ENCODE data around the gene TRIM54.
"Not testable (repeated sequence)": the region's sequence is repeated elsewhere in the genome, so short reads cannot be mapped to it uniquely, and the experiment has no call there.

The TRIM54 gene

DNA sequence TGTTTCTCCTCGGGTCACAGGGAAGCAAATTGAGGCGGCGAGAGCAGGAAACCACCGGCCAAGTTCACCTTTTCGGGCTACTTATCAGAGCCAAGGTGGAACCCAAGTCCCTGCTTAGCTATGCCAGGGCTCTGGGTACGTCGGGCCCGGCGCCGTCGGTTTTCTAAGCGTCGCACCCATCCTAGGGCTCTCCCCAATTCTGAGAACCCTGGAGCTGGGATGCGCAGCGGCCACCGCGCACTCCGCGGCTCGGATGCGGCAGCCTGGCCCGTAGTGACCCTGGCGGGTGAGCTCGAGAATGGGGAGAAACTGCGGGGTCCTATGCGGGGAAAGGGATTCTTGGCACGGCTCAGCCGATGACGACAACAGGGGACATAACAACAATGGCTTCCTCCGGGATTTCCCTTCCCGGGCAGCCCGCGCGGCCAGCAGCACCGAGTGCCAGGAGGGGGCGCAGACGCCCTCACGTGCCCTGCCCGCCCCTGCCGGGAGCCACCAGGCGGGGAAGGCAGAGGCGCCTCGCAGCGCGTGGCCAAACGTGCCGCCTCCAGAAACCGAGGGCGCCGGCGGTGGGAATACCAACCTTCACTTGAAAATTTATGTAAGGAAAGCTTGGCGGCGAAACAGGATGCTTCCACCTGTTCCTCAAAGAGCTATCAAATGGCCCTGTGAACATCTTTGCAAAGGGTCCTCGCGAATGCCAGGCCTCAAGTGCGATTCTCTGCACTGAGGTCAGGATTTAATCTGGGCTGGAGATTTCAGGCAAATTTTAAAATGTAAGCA, 17.3 kb upstream of the TRIM54 start:
- Mint-ChIP-seq H3K27ac (no peak overlapping the region), H3K36me3 (ENCODE audit: low read depth) (no peaks in the 10 kb centered on the region), H3K9me3 (no peaks in the 10 kb centered on the region), H3K27me3 (peaks cover 38% of the 10 kb centered on the region), H3K4me3 (peak overlapping the region; percentile 66), H3K4me1 (ENCODE audit: low read depth) (peaks cover 29% of the 10 kb centered on the region)

DNA sequence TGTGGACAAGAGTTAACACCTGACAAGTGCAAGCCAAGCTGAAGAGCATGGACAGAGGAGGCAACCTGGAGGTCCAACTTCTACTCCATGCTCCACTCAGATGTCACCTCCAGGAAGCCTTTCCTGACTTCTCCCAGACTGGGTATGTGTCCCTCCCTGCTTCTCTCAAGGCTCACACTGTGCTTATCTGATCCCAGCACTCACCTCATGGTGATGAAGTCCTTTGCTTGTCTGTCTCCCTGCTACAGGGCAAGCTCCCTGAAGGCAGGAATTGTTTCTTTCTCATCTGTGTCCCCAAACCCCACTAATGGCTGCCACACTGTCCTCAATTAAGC, 16.7 kb upstream of the TRIM54 start:
- H3K4me1 Mint-ChIP-seq (ENCODE audit: low read depth), result peaks cover 29% of the 10 kb centered on the region
- H3K27ac Mint-ChIP-seq, result no peak overlapping the region
- H3K9me3 Mint-ChIP-seq, result no peaks in the 10 kb centered on the region
- H3K4me3 Mint-ChIP-seq, result peak overlapping the region; percentile 47
- no peaks in the 10 kb centered on the region for H3K36me3 Mint-ChIP-seq (ENCODE audit: low read depth)
- H3K27me3 Mint-ChIP-seq, result peaks cover 33% of the 10 kb centered on the region

DNA sequence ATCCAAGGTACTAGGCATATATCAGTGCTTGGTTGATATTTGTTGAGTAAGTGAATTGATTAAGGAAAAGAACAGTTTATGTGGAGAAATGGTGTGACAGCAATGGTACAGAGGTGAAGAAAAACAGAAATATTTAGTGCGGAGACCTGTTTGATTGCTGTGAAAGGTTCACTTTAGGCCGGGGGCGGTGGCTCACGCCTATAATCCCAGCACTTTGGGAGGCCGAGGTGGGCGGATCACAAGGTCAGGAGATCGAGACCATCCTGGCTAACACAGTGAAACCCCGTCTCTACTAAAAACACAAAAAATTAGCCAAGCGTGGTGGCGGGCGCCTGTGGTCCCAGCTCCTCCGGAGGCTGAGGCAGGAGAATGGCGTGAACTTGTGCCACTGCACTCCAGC, 13.9 kb upstream of the TRIM54 start:
- H3K36me3 Mint-ChIP-seq (ENCODE audit: low read depth); H3K9me3 Mint-ChIP-seq; H3K4me3 Mint-ChIP-seq; H3K27ac Mint-ChIP-seq: not testable (repeated sequence)
- Mint-ChIP-seq H3K27me3 (peaks cover 15% of the 10 kb centered on the region), H3K4me1 (ENCODE audit: low read depth) (peaks cover 16% of the 10 kb centered on the region)

DNA sequence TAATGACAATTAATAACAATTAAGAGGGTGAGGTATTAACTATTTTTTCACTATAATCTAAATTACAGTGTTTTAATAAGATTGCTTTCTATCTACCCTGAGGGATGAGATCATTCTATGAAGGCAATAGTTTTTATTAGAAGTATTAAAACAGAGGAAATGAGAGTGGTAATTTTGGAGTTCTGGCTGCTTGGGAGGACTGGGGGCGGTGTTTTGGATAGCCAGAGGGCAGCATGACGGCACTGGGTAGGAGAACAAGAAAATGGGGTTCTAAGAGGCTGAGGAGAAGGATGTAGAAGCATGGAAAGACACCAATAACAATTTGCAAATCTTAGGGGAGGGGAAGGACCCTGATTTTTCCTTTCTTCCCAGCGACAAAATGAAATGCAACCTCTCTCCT, 12.1 kb upstream of the TRIM54 start:
- Mint-ChIP-seq H3K36me3 (ENCODE audit: low read depth) (no peaks in the 10 kb centered on the region), H3K4me3 (no peak overlapping the region)

DNA sequence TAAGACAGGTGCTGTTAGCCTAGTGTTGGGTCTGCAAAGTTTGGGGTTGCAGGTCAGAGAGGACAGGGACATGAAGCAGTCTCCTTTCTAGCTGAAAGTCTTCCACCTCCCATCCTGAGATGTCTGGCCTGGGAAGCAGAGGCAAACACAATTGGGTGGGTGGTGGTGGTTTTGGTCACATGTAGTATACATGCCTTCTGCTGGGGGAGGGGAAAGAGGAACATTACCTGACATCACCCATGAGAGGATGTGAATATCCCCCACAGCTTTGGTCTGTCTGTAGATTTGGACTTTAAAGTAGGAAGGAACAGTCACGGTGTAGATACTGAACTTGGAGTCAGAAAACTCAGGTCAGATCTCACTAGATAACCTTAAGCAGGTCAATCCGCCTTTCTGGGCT, 11.6 kb upstream of the TRIM54 start:
- Mint-ChIP-seq H3K4me1 (ENCODE audit: low read depth) (no peaks in the 10 kb centered on the region), H3K4me3 (no peak overlapping the region), H3K27me3 (peaks cover 4% of the 10 kb centered on the region), H3K9me3 (no peaks in the 10 kb centered on the region), H3K27ac (no peak overlapping the region), H3K36me3 (ENCODE audit: low read depth) (no peaks in the 10 kb centered on the region)

More for the DNA sequence above, 12.1 kb upstream of the TRIM54 start:
- Mint-ChIP-seq H3K27me3 (peaks cover 4% of the 10 kb centered on the region), H3K9me3 (no peaks in the 10 kb centered on the region), H3K27ac (no peak overlapping the region), H3K4me1 (ENCODE audit: low read depth) (peaks cover 5% of the 10 kb centered on the region)

DNA sequence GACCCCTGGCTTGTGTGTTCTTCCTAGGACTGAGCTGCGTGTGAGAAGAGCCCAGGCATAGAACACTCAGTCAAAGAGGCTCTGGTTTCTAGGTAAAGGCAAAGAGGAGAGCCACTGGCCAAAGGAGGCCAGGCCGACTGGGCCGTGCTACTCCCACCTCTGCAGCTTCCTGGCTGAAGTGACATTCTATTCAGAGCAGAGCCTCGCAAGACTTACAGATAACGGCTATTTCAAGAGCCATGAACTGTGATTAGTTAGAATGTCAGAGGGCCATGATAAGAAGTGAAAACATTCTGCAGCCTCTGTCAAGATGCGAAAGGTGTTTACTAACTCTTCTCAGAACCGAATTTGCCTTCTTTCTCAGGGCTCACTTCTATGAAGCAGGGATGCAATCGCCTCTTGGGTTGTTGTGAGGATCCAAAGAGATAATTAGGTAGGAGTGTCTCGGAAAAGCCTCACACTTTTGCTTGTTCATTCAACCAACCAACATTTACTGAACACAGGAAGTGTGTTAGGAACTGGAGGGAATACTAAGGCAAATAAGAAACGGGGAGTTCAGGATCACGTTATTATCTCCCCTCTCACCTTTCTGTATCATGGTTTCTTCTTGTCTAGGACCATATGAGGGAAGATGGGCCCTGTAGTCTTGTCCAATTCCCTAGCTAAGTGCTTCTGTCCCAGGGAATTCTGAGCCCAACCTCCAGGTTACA, 10.4 kb upstream of the TRIM54 start:
- H3K27ac Mint-ChIP-seq, result no peak overlapping the region
- H3K36me3 Mint-ChIP-seq (ENCODE audit: low read depth), result no peaks in the 10 kb centered on the region
- no peak overlapping the region for H3K4me3 Mint-ChIP-seq

DNA sequence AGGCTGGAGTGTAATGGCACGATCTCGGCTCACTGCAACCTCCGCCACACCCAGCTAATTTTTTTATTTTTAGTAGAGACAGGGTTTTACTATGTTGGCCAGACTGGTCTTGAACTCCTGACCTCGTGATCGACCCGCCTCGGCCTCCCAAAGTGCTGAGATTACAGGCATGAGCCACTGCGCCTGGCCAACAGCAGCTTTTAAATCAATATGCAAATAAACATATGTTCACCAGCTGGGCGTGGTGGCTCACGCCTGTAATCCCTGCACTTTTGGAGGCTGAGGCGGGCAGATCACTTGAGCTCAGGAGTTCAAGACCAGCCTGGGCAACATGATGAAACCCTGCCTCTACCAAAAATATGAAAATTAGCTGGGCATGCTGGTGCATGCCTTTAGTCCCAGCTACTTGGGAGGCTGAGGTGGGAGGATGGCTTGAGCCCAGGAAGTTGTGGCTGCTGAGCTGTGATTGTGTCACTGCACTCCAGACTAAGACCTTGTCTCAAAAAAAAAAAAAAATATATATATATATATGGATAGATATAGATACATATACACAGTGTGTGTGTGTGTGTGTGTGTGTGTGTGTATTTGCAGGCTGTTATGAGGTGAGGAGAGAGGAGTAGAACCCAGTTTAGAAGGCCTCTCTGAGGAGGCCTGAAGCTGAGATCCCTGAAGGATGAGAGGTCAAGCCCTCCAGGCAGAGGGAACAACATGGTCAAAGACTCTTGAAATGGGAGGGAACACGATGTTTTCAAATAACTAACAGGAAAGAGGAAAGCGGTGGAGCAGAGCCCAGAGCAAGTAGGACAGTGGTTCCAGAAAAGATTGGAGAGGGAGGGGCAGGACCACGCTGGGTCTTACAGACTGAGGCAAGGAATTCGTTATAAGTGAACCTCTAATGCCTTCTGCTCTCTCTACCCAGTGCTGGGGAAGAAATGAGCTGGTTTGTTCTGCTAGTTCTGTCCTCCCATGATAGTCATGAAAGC, 9.4 kb upstream of the TRIM54 start:
- not testable (repeated sequence) for H3K36me3 Mint-ChIP-seq (ENCODE audit: low read depth); H3K4me1 Mint-ChIP-seq (ENCODE audit: low read depth); H3K27ac Mint-ChIP-seq; H3K27me3 Mint-ChIP-seq; H3K4me3 Mint-ChIP-seq; H3K9me3 Mint-ChIP-seq

More for the DNA sequence above, 10.4 kb upstream of the TRIM54 start:
- Mint-ChIP-seq H3K27me3 (peaks cover 4% of the 10 kb centered on the region), H3K4me1 (ENCODE audit: low read depth) (no peaks in the 10 kb centered on the region), H3K9me3 (no peaks in the 10 kb centered on the region)

DNA sequence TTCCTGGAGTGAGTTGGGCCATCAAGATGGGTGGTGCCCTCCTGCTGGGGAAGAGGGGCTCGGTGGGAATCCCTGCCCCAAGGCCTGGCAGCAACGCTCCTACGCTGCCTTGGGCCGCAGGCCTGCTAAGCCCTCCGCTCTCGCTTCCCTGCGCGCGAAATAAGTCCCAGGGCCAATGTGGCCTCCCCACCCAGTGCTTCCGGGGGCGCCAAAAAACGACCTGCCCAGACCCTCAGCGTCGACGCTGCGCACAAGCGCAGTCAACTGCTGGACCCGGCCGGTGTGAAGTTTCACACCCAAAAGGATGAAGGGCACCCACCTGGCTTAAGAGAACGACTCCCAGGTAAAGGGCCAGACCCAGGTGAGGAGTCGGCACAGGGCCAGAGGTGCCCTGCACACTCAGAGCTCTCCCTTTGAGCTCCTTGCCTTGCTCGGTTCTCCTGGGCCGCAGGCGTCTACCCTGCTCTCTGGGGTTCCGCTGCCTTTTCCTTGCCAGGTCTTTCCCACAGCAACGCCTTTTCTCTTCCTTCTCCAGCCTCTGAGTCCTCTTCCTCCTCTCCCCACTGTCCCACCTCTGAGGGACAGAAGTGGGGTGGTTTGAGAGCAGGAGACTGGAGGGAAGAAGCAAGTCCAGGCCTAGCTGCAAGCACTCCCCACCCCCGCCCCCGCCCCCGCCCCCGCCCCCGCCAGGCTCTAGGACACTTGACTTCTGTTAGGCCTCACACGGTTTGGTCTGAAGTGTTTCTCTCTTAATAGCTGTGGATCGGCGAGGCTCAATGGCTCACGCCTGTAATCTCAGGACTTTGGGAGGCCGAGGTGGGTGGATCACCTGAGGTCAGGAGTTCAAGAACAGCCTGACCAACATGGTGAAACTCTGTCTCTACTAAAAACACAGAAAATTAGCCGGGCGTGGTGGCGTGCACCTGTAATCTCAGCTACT, 6.7 kb upstream of the TRIM54 start, which contains the start of gene DNAJC5G:
Gene DNAJC5G (plus strand): TSS at position 223 of the 940 bp plus-strand sequence. CDS start 1,296 bp downstream, outside the sequence.
- H3K4me1 Mint-ChIP-seq (ENCODE audit: low read depth), result no peaks in the 10 kb centered on the region
- H3K9me3 Mint-ChIP-seq, result no peaks in the 10 kb centered on the region
- no peaks in the 10 kb centered on the region for H3K36me3 Mint-ChIP-seq (ENCODE audit: low read depth)
- H3K27me3 Mint-ChIP-seq, result peaks cover 8% of the 10 kb centered on the region
- H3K27ac Mint-ChIP-seq, result no peak within 1 kb of the TSS
- H3K4me3 Mint-ChIP-seq, result no peak within 1 kb of the TSS

DNA sequence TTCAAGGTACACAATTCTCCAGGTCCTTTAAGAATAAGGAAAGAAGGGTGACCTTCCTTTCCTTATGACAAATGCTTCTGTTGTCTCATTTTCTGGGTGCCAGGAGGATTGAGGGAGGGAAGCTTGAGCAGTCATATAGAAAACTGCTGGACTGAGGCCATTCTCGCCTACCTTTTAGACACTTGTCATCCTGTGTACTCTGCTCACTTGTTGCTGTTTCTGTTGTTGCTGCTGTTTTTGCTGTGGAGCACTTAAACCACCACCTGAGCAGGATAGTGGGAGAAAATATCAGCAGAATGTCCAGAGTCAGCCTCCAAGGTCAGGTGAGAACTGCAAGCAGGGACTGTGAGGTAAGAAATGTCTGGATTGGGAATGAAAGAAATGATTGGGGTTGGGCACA, 4.2 kb upstream of the TRIM54 start:
- peaks cover 12% of the 10 kb centered on the region for H3K27me3 Mint-ChIP-seq
- no peak overlapping the region for H3K4me3 Mint-ChIP-seq
- no peaks in the 10 kb centered on the region for H3K4me1 Mint-ChIP-seq (ENCODE audit: low read depth)
- H3K27ac Mint-ChIP-seq, result no peak overlapping the region
- H3K36me3 Mint-ChIP-seq (ENCODE audit: low read depth), result no peaks in the 10 kb centered on the region
- H3K9me3 Mint-ChIP-seq, result no peaks in the 10 kb centered on the region

DNA sequence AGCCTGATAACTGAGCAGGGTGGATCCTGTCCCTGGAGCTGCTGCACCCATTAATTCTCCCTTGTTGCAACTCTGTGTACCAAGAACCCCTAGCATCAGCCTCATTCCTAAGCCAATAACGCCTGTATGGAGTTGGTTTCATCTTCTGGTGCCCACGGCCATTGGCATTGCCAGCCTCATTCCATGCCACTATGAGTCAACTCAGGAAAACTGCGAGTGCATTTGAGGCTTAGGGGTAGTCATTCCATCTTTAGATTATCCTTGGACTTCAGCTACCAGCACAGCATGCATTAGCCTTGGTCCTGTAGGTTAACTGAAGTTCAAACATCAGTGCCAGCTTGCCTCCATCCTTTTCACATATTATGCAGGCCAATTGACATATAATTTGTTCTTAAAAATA, 1.4 kb upstream of the TRIM54 start:
- Mint-ChIP-seq H3K27me3 (peaks cover 12% of the 10 kb centered on the region), H3K36me3 (ENCODE audit: low read depth) (no peaks in the 10 kb centered on the region), H3K4me3 (no peak overlapping the region), H3K27ac (no peak overlapping the region), H3K9me3 (no peaks in the 10 kb centered on the region), H3K4me1 (ENCODE audit: low read depth) (no peaks in the 10 kb centered on the region)

DNA sequence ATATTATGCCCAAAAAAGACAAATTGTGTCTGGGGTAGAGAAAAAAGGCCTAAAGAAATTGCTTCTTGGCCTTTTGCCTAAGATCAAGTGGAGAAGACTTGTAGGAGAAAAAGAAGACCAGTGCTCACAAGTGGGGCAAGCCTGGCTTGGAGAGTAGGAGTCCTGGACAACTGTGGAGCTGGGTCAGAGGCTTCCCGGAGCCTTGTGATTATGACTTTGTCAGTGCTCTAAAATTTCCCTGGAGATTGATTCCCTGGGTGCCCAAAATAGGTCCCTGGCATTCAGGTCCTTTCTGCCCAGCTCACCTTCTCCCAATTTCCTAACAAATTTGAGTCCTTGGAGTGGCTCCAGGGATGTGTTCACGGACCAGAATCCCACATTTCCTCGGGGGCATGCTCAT, 787 bp upstream of the TRIM54 start:
- Mint-ChIP-seq H3K4me3 (no peak overlapping the region), H3K4me1 (ENCODE audit: low read depth) (no peaks in the 10 kb centered on the region), H3K27me3 (peaks cover 12% of the 10 kb centered on the region), H3K9me3 (no peaks in the 10 kb centered on the region), H3K36me3 (ENCODE audit: low read depth) (no peaks in the 10 kb centered on the region), H3K27ac (no peak overlapping the region)

DNA sequence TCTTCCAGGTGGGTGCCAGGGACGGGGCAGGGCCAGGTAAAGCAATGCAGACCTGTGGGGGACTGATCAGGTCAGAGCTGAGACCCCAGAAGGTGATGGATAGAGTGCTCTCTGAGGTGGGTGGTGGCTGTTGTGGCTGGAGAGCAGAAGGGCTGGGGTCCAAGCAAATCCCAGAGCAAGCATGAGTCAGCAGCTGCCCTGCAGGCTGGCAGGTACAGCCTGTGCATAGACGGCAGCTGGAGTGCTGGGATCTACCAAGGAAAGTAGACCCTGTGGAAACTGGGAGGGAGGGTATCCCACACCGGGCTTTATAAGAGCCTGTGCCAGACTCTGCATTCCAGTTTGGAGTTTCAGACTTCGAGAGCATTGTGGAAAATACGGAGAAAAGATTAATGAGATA, 663 bp downstream of the TRIM54 start:
- no peaks in the 10 kb centered on the region for H3K36me3 Mint-ChIP-seq (ENCODE audit: low read depth)
- H3K9me3 Mint-ChIP-seq, result no peaks in the 10 kb centered on the region
- H3K27ac Mint-ChIP-seq, result no peak overlapping the region
- peaks cover 8% of the 10 kb centered on the region for H3K27me3 Mint-ChIP-seq
- H3K4me1 Mint-ChIP-seq (ENCODE audit: low read depth), result no peaks in the 10 kb centered on the region
- no peak overlapping the region for H3K4me3 Mint-ChIP-seq

DNA sequence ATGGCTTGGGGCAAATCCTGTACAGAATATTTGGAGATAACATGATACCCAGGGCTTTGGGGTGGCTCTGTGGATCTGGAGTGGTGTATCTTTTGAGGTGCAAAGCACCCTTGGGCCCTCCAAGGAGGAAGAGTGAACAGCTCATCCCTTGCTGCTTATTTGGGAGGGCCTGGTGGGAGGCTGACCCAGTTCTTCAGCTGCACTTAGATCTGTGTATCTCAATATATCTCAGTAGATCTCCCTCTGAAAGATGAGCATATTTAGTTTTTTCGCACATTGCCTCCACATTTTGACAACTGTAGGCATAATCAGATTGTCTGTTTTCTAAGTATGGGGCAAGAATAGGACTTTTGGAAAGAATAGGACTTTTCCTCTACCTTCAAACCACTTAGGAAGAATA, 2.8 kb downstream of the TRIM54 start:
- H3K27me3 Mint-ChIP-seq, result peaks cover 4% of the 10 kb centered on the region

DNA sequence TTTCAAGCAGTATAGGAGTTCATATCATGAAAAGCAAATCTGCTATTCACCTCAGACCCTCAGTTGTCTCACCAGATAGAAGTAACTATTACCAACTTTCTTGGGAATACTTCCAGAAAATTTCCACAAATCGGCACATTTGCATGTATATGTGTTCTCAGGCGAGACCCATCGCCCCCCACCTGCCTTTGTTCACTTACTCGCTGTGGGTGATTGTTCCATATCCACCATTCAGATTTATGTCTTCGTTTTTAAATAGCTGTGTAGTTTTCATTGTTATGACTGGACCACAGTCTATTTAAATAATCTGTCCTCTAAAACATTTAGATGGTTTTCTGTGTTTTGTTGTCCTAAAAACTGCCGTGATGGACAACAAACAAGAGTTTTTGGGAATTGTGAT, 3.3 kb downstream of the TRIM54 start:
- Mint-ChIP-seq H3K36me3 (ENCODE audit: low read depth) (no peaks in the 10 kb centered on the region), H3K4me1 (ENCODE audit: low read depth) (no peaks in the 10 kb centered on the region), H3K27ac (no peak overlapping the region), H3K27me3 (peaks cover 4% of the 10 kb centered on the region), H3K9me3 (no peaks in the 10 kb centered on the region), H3K4me3 (no peak overlapping the region)

More for the DNA sequence above, 2.8 kb downstream of the TRIM54 start:
- Mint-ChIP-seq H3K4me3 (no peak overlapping the region), H3K4me1 (ENCODE audit: low read depth) (no peaks in the 10 kb centered on the region), H3K36me3 (ENCODE audit: low read depth) (no peaks in the 10 kb centered on the region), H3K9me3 (no peaks in the 10 kb centered on the region), H3K27ac (no peak overlapping the region)

Measured in stimulated activated naive CD8-positive, alpha-beta T cell treated with anti-CD3 and anti-CD28 coated beads, Interleukin-15, Interleukin-2, amounts not matched to agents 100 ng/mL and 50 ng/mL, for 24 hours (primary cell).